Kidney glomerular epithelial cell (primary cell): Measurements from ENCODE around the gene SLC35F2.
"Not testable (repeated sequence)": the region's sequence is repeated elsewhere in the genome, so short reads cannot be mapped to it uniquely, and the experiment has no call there.

Source experiments
- DNase-seq: peaks from one replicate; lab custom pipeline; 2025; lab: John Stamatoyannopoulos, UW

SLC35F2 gene

DNA sequence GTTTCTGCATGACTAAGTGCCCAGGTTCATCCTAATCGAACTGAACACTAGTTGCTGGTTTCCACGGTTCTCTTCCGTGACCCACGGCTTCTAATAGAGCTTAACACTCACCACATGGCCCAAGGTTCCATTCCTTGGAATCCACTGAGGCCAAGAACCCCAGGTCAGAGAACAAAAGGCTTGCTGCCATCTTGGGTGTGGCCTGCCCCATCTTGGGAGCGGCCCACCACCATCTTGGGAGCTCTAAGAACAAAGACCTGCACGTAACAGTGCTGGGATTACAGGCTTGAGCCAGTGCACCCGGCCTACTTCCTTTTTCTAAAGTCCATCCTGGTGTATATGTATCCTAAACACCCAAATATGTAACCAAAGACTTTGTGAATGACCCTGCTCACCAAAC is 68.8 kb downstream of the SLC35F2 start:
- no peak for DNase-seq

DNA sequence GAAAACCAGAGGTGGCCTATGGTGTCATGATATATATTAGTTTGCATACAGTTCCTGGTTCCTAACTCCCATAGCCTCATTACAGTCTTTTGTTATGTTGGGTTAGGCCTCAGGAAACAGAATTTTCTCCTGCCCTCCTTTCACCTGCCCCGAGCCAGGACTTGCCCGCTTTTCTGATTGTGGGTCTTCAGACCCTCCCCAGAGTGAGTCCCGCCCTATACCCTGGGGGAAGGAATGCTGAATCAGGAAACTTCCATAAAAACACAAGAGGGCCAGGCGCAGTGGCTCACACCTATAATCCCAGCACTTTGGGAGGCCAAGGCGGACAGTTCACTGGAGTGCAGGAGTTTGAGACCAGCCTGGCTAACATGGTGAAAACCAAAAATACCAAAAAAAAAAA is 70.9 kb downstream of the SLC35F2 start:
- no peak for DNase-seq

DNA sequence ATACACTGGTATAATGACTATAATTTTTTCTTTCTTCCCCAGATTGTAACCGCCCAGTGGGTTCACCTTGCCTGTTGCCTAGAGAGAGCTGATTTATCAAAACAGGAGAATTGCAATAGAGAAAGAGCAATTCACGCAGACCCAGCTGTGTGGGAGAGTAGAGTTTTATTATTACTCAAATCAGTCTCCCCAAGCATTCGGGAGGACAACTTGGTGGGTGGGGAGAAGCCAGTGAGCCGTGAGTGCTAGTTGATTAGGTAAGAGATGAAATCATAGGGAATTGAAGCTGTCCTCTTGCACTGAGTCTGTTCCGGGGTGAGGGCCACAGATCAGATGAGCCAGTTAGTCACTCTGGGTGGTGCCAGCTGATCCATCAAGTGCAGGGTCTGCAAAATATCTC is 73.2 kb downstream of the SLC35F2 start:
- peak; percentile 94 for DNase-seq

DNA sequence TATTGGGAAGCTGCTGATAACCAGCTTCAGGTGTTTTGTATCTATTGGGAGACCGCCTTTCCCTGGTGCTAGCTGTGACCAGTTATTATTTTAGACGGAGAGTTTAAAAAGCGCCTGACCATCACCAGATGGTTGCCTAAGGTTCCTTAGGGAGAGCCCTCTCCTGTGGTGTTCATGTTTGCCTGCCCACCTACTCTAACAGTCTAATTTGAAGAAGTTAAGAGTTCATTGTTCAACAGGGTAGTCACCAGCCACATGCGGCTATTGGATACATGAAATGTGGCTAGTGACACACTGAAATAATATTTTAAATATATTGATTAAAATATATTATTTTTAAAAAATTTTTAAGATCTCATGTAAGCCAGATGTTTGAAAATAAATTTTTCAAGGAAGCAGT is 75.5 kb downstream of the SLC35F2 start:
- DNase-seq = no peak

DNA sequence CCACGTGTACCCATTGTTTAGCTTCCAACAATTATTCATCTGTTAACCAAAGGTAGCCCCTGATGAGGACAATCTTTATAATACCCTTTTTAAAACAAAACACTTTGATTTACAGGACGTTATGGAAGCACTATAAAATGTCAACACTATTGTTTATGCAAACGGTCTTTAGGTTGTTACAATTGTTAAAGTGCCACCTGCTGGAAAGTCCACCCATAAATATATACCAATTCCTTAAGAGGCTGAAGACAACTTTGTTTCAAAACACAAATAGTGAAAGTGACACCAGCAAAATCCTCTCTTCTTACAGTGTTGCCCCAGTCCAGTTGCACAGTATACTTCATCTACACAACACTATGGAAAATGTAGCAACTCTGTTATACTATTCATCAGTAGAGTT is 77.8 kb downstream of the SLC35F2 start:
- DNase-seq = no peak

DNA sequence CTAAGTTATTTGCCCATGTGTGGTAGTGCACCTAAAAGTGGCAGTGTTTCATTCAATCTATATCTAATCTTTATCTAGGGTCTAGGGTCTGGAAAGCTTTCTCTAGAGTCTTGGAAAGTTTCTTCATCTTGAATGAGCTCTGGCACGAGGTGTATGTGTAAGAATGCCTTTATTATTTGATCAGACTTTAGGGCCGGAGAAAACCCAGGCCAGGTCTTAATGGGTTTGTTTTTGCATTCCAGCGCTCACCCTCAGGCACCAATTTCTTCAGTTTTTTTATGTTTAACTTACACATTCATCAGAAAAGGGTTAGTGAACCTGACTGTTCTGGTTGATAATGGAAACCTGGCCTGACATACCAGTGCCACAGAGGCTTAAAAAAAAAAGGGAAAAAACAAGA is 78.5 kb downstream of the SLC35F2 start:
- DNase-seq = no peak

DNA sequence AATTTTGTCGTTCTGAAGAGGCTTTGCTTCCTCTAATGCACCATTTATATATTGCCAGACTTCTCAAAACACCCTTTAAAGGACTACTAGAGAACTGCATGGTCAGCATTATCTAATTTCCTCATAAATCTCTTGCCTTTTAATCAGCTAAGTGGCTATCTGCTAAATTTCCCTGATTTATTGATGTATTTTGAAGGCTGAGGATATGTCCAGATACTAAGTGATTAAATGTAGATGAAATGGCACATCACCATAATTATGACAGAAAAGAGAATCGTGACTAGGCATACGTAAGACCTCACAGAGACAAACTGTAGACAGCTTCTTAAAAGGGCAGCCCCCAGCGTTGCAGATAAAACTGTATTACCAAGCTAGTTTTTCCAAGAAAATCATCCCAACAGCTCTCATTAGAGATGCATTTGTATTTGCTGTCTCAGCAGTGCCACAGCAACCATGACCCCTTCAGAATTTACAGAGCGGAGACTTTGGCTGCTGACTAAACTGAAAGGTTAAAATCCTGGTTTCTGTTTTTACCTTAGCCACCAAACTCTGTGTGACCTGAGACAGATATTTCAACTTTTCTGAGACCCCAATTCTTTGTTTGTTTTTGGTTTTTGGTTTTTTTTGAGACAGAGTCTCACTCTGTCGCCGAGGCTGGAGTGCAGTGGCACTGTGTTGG is 79.6 kb downstream of the SLC35F2 start:
- no peak for DNase-seq

DNA sequence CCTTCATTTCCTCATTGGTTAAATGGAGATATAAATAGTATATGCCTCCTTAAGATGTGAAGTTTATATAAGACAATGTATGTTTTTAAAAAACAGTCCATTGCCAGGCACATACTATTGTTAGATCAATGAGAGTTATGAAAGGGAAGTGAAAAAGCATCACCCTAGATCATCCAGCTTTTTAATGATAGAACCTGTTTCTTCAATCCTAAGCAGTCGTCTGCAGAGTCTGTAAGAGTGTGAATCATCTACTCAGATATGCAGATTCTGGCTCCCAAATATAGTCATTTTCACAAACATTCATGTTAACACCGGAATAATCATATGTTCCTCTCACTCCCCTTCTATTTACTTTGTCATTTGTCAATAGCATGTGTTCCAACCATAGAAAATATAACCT is 81.5 kb downstream of the SLC35F2 start:
- no peak for DNase-seq

DNA sequence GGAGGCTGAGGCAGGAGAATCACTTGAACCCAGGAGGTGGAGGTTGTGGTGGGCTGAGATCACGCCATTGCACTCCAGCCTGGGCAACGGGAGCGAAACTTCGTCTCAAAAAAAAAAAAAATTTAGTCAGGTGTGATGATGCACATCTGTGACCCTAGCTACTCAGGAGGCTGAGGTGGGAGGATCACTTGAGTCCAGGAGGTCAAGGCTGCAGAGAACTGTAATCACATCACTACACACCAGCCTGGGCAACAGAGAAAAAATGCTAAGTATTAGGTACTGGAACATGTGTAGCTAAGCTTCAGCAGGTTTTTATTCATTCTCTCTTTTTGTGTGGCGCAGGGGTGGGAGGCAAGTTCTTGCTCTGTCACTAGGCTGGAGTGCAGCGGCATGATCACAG is 82.5 kb downstream of the SLC35F2 start:
- DNase-seq = no peak

DNA sequence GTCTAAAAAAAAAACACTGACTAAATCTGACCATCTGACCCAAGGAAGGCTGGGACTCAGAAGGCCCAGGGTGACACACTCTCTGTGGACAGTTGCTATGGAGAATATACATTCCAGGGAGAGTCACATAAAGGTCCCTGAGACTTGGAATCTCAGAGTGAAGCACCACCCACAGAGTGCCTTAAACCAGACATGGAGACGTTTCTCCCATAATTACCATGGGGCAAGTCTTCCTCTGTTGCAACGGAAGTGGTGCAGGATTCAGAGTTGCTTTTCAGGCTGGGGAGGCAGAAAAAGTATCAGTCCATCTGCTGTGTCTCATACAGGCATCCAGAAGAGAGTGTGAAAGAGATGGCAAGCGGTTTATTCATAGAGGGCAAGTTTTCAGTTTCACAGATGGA is 88.0 kb downstream of the SLC35F2 start:
- no peak for DNase-seq

DNA sequence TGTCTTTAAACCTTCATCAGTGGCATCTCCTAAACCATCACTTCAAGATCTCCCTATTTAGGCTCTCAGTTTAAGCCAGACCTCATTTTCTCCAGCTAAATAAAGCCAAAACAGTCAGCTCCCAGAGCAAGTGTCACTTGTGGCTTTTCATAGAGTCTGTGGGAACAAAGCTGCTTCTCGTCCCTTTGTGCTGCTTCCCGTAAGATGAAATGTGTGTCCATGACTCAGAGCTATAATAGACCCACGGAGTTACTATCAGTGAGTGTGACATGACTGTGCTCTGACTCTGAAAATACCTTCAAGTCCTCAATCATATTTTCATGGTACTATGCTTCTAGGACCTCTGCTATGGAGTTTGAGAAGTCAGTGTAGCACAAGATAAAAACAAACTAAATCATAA is 89.4 kb downstream of the SLC35F2 start:
- DNase-seq = no peak

DNA sequence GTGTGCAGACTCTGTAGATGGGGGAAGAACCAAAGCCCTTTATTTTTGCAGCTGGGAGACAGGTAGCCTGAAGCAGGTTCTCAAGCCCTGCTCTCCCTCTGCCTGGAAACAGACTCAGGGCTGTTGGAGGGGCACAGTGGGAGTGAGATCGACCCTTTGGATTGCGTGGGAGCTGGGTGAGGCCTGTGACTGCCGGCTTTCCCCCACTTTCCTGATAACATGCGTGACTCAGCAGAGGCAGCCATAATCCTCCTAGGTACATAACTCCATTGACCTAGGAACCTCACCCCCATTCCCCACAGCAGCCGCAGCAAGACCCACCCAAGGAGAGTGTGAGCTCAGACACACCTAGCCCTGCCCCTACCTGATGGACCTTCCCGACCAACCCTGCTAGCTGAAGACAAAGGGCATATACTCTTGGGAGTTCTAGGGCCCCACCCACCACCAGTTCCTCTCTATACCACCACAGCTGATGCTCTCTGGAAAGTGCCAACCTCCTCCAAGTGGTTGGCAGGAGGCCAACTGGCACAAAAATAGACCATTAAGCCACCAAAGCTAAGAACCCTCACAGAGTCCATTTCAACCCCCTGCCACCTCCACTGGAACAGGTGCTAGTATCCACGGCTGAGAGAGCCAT is 99.8 kb downstream of the SLC35F2 start:
- DNase-seq = not testable (repeated sequence)

DNA sequence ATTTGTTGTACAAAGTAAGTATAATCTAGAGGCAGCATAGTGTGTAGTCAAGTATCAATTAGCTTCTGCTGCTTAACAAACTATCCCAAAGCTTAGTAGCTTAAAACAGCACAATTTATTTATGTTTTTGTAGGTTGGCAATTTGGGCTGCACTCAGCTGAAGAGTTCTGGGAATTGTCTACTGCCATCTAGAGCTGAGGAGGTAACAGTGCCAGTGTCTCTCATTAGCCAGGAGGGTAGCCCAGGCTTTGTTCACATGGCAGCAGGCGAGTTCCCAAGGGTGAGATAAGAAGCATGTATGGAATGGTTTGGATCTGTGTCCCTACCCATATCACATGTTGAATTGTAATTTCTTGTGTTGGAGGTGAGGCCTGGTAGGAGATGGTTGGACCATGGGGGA is 100.9 kb downstream of the SLC35F2 start:
- no peak for DNase-seq

DNA sequence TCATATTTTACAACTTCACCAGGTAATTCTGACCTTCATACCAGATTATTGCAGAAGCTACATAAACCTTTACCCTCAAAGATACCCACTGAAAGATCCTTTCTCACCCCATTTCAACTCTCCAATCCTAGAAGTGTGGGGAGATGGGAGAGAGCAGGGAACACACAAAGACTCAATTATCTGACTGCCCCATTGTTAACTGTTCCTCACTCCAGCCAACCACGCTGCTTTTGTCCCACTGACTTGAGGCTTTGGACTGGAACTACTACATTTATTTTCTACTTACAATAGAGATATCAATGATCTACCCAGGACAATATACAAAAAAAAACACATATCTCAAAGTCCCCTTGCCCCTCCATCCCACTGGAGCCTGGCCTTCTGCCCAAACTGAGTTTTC is 102.0 kb downstream of the SLC35F2 start:
- no peak for DNase-seq

DNA sequence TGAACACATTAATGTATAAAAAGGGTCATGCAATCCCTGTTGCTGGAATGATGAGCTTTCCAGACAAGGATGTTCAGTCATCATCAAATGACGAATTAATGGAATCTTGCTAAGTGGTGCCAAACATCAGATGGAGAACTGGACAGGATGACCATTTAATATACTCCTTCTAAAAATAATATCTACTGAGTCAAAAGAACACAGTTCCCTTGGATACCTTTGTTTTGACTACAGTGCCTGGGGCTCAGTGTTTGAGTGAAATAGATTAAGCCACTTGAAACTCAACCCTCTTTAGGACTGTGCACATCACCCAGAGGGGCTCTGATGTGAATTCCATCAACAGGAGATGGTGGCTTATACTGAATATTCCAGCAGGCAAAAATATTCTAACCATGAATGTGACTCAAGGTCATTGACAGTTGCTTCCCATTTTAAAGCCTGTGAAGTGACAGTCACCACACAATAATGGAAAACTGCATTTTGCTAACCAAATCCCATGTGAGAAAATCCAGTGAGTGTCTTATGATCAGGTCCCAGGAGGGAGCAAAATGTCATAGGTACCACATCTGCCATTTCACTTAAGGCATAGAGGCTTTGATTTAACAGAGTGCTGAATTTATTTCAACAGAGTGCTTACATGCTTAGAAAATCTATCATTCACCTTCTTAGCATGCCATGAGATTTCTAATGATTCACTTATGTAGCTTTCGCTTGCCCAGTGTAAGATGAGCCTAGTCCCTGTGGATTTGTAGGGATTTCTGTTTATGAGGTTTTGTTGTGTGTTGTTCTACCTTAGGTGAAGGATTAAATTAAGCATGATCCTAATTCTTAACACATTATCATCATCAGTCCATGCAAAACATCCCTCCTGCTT is 105.4 kb downstream of the SLC35F2 start:
- DNase-seq = no peak

DNA sequence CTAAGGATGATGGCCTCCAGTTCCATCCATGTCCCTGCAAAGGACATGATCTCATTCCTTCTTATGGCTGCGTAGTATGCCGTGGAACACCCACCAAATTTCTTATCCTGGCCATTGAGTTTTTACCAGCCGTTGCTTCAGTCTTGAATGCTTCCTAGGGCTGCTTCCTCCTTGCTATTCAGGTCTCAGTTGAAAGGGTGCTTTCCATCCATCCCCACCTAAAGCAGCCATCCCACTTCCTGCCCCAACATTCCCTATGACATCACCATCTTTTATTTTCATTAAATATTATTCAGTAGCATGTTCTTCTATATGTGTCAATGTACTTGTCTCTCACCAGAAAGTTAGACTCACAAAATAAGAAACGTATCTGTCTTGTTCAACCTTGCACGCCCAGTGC is 106.1 kb downstream of the SLC35F2 start:
- no peak for DNase-seq

DNA sequence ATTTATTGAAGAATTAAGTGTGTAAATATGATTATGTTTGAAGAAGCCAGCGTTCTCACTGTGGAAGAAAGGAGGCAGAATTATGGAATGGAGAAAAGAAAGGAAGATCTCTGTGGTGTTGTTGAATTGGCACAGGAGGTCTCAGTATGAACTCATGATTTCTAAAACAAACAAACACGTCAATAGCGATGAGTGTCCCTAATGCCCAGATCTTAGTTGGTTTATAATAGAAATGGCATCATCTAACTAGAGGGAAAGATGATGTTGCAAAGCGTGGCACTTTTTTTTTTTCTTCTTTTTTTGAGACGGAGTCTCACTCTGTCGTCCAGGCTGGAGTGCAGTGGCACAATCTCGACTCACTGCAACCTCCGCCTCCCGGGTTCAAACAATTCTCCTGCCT is 107.5 kb downstream of the SLC35F2 start:
- no peak for DNase-seq

DNA sequence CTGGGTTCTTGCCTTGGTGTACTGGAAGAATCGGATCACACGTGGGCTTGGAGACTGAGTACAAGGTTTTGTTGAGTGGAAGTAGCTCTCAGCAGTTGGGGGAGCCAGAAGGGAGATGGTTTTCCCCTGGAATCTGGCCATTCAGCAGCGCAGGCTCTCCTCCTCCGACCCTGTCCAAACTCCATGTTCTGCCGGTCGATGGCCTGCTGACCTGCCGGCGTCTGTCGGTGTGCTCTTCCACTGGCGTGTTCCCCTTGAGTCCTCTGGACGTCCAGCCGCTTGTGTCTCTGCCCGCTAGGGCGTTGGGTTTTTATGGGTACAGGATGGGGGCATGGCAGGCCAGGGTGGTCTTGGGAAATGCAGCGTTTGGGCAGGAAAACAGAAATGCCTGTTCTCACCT is 108.3 kb downstream of the SLC35F2 start:
- no peak for DNase-seq

DNA sequence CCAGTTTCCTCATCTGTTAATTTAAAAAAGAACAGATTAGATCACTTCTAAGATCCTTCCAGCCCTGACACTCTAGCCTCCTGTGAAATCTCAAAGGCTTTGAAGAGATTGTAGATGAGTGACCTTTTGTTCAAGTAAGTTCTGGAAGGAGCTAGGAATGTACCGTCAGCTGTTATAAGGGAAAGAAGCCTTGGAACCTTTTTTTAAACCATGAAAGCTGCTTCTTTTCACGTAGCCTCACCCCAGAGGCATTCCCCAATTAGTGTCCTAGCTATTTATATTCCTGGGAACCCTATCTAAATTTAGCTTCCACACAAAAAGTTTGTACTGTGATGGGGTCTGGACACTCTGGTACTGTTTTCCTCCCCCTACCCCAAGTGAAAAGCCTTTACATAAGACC is 111.0 kb downstream of the SLC35F2 start:
- DNase-seq = no peak

DNA sequence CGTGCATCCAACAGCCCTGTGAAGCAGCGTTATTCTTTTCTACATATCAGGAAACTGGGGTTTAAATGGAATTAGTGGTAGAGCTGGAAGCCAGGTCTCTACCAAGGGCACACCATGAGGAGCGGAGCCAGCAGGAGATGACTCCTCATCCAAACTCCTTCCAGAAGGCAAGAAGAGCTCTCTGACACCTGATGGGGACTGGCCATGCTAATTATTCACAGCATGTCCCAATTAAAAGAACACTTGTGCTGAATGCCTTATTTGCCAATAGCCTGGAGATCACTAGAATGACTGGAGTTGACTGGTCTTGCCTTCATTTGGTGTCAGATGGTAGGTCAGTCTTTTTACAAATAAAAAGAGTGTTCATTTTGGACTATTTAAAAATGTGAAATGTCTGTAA is 113.9 kb downstream of the SLC35F2 start:
- no peak for DNase-seq

DNA sequence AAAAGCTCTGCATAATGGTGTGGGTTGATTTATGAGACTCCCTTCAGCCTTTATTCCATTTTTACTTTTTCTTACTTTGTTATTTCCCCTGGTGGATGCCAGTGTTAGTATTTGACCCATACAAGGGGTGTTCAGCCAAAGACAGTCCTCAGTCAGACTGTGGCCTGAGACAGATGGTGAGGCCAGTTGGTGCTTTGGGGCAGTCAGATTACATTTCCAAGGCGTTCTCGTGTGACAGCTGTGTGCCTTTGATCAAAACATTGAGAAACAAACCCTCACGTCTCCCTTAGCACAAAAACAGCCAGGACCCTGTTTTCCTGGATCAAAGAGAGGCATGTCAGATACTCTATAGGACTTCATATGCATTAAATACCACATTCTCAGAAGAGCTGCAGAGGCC is 115.4 kb downstream of the SLC35F2 start:
- DNase-seq = no peak

DNA sequence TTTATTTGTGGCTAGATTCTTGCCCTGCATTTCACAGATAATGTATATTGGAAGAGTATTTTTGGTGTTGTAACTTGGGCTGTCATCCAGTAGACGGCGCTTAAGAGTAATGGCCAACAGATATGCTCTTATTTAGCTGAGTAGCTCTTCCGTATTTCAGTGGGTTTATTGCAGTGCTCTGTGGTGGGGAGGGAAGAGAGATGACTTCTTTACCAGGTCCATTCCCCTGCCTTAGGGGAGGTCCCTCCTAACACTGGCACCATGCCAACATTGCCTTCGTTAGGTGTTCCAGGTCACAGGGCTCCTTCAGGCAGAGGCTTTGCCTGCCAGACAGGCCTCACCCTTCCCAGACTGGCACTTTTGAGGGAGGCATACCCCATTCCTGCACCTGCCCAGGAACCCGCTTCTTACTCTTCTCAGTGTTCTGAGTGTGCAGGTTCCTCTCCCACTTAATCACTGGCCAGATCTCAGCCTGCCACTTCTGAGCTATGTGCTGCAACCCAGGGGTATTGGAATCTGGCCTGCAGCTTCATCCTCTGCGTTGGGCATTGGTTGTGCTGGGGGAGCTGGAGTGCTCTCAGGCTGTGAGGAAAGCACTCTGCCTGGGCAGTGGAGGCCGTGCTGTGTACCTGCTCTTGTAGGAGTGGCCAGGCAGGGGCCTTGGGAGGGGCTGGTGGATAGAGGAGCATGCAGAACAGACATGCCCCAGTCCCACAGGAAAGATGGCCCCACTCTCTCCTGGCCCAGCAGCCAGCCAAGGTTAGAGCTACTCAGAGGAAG is 117.4 kb downstream of the SLC35F2 start:
- DNase-seq = peak; percentile 14
